ENCODE measurements around the gene GRAP. TPM values are rescaled to one million over a fixed set of nuclear protein-coding genes. Genes with fewer than 3 reads are reported as not detected.
"Not testable (repeated sequence)": the region's sequence is repeated elsewhere in the genome, so short reads cannot be mapped to it uniquely, and the experiment has no call there.

GRAP gene
- total RNA-seq, 1 donor = not detected

GRCh38 chr17:19044643-19045042 lies 2.1 kb downstream of the GRAP start:
- not testable (repeated sequence) for DNase-seq (ENCODE audit: low read depth); H3K4me3 ChIP-seq (ENCODE audit: low read depth, low read length)

GRCh38 chr17:19043032-19043431 lies 3.7 kb downstream of the GRAP start:
- DNase-seq (ENCODE audit: low read depth); H3K4me3 ChIP-seq (ENCODE audit: low read depth, low read length): not testable (repeated sequence)

- DNase-seq (ENCODE audit: low read depth); H3K4me3 ChIP-seq (ENCODE audit: low read depth, low read length): not testable (repeated sequence)
Observed at GRCh38 chr17:19042369-19042768, 4.4 kb downstream of the GRAP start.

- not testable (repeated sequence) for H3K4me3 ChIP-seq (ENCODE audit: low read depth, low read length); DNase-seq (ENCODE audit: low read depth)
Observed at GRCh38 chr17:19041871-19042270, 4.9 kb downstream of the GRAP start.

GRCh38 chr17:19040350-19040749 lies 6.4 kb downstream of the GRAP start:
- not testable (repeated sequence) for DNase-seq (ENCODE audit: low read depth); H3K4me3 ChIP-seq (ENCODE audit: low read depth, low read length)

- DNase-seq (ENCODE audit: low read depth); H3K4me3 ChIP-seq (ENCODE audit: low read depth, low read length): not testable (repeated sequence)
Observed at GRCh38 chr17:19038730-19039129, 8.0 kb downstream of the GRAP start.

GRCh38 chr17:19038007-19038406 lies 8.8 kb downstream of the GRAP start:
- not testable (repeated sequence) for H3K4me3 ChIP-seq (ENCODE audit: low read depth, low read length)

GRCh38 chr17:19037547-19037946 lies 9.2 kb downstream of the GRAP start:
- DNase-seq (ENCODE audit: low read depth); H3K4me3 ChIP-seq (ENCODE audit: low read depth, low read length): not testable (repeated sequence)

More at GRCh38 chr17:19038007-19038406, 8.8 kb downstream of the GRAP start:
- DNase-seq (ENCODE audit: low read depth) = not testable (repeated sequence)

GRCh38 chr17:19036186-19036585 lies 10.6 kb downstream of the GRAP start:
- not testable (repeated sequence) for DNase-seq (ENCODE audit: low read depth); H3K4me3 ChIP-seq (ENCODE audit: low read depth, low read length)

- not testable (repeated sequence) for DNase-seq (ENCODE audit: low read depth); H3K4me3 ChIP-seq (ENCODE audit: low read depth, low read length)
Observed at GRCh38 chr17:19032377-19032988, 14.3 kb downstream of the GRAP start.

GRCh38 chr17:19031729-19032128 lies 15.0 kb downstream of the GRAP start:
- peak; percentile 29 for TF ChIP-seq CTCF (IDR thresholded peaks at IDR 0.05; ENCODE audit: insufficient read depth, low read depth, low read length)
- DNase-seq (ENCODE audit: low read depth); H3K4me3 ChIP-seq (ENCODE audit: low read depth, low read length): not testable (repeated sequence)

- DNase-seq (ENCODE audit: low read depth); H3K4me3 ChIP-seq (ENCODE audit: low read depth, low read length): not testable (repeated sequence)
Observed at GRCh38 chr17:19030771-19031449, 15.8 kb downstream of the GRAP start.

GRCh38 chr17:19029740-19030139 lies 17.0 kb downstream of the GRAP start:
- not testable (repeated sequence) for DNase-seq (ENCODE audit: low read depth); H3K4me3 ChIP-seq (ENCODE audit: low read depth, low read length)

- H3K4me3 ChIP-seq (ENCODE audit: low read depth, low read length); DNase-seq (ENCODE audit: low read depth): not testable (repeated sequence)
Observed at GRCh38 chr17:19028671-19029070, 18.1 kb downstream of the GRAP start.

Data from fibroblast of villous mesenchyme (primary cell).